Glomerular endothelial cell (primary cell): ENCODE measurements around the gene ACAP3. TPM values are rescaled to one million over a fixed set of nuclear protein-coding genes. Genes with fewer than 3 reads are reported as not detected.
"Not testable (repeated sequence)": the region's sequence is repeated elsewhere in the genome, so short reads cannot be mapped to it uniquely, and the experiment has no call there.

Experiments used
- DNase-seq: peaks from one replicate; pipeline ENCODE4 v3.0.0-alpha.2; 2011; ENCODE audit warnings: low read depth, low spot score; ENCODE audit errors: extremely low read depth
- total RNA-seq: library from RNA; depleted of rRNA; stranded (reverse); fragments of >200 nt; gene quantifications from 2 replicates; pipeline ENCODE4 v1.2.3, GENCODE V29; 2015

ACAP3 gene
- total RNA-seq, 1 donor from 2014 or later = 62.4 TPM

DNA sequence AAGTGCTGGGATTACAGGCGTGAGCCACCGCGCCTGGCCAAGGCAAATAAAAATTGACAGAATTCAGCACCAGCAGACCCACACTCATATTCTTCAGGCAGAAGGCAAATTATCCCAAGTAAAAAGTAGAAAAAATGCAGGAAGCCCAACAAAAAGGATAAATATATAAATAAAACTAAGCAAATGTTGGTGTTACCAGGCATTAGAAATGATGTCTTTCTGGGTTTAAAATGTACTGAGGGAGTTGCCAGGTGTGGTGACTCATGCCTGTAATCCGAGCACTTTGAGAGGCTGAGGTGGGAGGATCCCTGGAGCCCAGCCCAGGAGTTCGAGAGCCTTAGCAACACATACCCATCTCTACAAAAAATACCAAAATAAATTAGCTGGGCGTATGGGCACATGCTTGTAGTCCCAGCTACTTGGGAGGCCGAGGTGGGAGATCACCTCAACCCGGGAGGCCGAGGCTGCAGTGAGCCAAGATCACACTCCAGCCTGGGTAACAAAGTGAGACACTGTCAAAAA, 10.5 kb upstream of the ACAP3 start:
- no peak for DNase-seq

DNA sequence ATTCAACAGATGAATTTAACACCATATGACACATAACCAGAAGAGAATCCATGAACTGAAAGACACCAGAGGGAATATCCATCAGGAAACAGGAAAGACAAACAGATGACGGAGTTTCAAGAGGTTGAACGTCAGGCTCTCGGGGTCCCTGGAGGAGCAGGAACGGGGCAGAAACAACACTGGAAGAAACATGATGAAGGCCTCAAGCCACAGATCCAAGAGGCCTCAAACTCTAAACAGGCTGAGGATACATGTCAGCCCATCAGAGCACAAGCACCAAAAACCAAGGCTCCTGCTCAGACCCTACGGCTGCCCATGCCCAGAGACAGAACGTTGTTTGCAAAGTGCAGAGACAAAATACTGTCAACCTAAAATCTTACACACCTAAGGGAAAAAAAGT, 9.7 kb upstream of the ACAP3 start:
- no peak for DNase-seq

DNA sequence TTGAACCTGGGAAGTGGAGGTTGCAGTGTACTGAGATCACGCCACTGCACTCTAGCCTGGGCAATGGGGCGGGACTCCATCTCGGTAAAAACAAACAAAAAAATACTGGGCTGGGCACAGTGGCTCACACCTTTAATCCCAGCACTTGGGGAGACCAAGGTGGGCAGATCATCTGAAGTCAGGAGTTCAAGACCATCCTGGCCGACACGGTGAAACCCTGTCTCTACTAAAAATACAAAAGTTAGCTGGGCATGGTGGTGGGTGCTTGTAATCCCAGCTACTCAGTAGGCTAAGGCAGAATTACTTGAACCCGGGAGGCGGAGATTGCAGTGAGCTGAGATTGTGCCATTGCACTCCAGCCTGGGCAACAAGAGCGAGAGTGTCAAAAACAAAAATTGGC, 8.5 kb upstream of the ACAP3 start:
- DNase-seq = not testable (repeated sequence)

DNA sequence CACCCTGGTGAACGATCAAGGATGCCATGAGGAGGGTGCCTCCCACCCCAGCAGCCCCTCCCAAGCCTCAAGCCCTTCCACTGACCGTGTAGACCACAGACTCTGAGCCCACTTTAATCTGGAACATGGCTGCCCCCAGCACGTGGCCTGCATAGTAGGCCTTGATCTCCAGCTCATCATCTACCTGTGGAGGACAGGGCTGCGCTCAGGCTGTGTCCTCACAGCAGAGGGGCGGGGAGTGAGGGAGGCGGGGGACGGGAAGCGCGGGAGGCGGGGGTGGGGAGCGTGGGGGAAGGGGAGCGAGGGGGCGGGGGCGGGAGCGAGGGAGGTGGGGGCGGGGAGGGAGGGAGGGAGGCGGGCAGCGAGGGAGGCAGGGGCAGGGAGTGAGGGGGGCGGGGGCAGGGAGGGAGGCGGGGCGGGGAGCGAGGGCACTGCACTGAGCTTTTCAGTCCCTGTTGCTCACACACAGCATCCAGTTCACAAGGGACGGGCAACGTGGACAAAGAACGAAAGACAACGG, 7.8 kb upstream of the ACAP3 start:
- DNase-seq = no peak

DNA sequence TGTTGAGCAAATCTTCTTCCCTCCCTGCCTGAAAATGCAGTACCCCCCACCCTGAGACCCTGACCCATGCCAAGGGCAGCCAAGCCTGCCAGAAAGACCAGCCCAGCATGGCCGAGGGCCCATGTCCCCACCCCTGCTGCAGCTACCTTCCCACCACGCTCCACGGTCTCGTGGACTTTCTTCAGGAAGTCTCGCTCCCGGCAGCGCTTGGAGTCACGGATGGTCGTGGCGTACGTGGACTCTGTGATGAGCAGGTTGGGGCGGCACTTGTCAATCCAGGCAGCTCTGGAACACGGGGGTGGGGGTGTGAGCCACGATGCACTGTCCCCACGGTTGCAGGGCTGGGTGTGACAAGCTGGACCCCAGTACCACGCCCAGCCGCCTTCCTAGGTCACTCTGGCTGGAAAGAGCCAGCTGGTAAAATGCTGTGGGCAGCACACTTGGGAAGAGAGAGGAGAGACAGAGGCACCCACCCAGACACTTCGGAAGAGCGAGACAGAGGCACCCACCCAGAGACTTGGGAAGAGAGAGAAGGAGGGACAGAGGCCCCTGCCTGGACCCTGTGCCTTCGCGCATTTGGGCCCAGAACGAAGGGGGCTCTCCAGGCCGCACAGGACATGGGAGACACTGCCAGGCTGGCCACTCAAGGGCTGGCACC, 7.1 kb upstream of the ACAP3 start:
- DNase-seq = no peak

DNA sequence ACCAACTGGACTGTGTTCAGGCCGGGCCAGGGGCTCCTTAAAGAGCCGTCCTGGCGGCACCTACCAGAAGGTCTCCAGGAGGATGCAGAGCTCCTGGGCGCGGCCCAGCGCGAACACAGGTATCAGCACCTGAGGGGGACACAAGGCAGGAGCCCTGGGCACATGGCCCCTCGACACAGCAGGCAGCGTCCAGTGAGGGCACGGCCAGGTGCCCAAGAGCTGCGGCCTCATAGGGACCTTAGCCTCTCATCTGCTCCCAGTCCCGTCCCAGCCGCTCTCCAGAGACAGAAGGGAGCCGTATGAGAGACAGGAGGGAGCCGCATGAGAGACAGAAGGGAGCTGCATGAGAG, 6.5 kb upstream of the ACAP3 start:
- DNase-seq = no peak

DNA sequence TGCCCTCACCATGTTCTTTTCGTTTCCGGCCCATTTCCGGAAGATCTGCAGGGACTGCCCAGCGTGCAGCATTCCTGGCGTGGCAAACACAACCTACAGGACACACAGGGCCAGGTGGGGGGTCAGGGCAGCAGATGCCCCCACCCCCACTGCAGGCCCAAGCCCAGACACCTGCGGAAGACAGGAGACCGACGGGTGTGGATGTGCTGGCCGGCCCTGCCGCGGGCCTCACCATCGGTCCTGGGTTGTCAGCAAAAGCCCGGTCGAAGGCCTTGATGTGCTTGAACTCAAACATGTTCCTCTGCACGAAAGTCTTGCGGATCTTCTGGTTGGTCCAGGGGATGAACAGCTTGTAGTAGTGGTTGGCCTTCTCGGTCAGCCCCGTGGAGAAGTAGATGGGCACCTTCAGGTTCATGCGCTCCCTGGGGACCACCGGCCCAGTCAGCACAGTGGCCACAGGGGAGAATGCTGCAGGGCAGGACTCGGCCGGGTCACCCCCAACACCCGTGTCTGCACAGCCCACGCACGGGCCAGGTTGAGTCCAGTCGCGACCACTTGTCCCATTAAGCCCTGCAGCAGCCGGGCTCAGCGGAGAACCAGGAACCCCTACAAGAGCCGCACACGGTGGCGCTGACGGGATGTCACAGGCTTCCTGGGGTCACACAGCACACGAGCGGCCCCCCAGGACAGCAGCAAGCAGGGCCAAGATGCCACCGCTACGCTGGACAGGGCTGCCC, 5.9 kb upstream of the ACAP3 start:
- no peak for DNase-seq

DNA sequence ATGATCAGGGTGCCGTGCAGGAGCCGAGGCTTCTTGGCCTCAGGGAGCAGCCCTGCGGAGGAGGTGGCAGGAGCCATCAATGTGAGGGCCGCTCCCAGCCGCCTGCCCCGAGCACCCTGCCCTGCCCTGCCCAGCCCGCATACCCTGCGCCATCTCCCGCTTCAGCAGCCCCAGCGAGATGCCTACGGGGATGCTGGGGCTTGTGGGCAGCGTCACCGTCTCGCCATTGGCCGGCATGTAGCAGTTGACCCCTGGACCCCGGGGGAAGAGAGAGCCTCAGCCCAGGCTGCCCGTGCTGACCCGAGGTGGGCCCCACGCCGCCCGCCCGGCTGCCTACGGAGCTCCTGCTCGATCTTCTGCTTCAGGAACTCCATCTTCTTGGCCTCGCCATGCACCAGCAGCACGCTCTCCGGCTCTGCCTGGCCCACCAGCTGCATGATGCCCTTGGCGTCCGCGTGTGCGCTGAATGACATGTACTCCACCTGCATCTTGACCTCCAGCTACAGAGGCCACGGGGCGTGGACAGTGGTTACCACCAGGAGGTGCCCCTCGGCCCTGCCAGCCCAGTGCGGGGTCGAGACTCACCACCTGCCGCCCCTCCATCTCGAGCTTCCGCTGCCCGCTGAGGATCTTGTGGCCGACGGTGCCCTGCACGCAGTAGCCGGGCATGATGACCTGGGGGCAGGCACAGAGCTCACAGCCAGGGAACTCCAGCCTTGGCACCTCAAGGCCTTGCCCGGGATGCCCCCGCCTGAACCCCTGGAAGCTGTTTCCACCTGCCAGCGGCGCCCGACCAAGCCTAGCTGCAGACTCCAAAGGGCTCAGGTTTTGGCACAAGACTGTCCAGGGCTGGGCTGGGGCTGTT, 5.0 kb upstream of the ACAP3 start:
- DNase-seq = no peak

DNA sequence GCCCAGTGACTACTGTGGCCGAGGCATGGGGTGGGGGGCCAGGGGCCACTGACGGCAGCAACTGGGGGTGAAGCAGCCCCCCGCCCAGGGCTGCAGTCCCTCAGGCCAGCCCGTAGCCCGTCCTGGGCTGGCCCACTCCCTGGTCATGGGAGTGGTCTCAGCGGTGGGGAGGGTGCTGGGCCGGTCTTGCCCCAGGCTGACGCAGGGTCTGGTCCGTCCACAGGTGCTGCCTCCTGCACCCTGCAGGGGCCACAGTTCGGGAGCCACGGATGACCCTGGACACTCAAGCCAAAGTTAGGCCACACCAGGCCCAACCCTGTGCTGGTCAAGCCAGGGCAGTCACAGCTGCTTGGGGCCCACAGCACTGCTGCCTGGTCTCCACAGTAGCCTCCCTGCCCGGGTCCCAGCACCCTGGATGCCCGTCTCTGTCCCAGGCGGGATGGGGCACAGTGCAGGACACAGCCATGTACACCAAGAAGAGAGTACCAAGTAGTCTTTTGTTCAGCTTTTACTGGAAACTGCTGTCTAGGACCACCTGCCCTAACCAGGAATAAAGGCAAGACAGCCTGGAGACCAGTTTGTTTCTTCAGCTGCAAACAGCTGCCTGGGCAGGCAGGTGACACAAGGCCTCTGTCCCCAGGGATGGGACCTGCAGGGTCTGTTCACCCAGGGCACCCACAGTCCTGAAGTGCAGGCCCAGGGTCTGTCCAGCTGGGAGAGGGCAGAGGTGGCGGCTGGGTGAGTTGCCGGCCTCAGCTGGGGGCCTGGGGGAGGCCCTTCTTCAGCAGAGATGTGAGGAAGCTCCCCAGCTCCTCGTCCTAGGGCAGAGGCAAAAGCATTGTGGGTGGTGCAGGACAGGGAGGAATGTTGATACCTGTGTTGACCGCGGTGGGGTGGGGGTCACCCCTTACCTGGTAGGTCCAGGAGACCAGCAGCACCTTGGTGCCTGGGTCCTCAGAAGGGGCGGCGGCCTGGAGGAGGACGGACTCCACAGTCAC, 3.7 kb upstream of the ACAP3 start:
- no peak for DNase-seq

DNA sequence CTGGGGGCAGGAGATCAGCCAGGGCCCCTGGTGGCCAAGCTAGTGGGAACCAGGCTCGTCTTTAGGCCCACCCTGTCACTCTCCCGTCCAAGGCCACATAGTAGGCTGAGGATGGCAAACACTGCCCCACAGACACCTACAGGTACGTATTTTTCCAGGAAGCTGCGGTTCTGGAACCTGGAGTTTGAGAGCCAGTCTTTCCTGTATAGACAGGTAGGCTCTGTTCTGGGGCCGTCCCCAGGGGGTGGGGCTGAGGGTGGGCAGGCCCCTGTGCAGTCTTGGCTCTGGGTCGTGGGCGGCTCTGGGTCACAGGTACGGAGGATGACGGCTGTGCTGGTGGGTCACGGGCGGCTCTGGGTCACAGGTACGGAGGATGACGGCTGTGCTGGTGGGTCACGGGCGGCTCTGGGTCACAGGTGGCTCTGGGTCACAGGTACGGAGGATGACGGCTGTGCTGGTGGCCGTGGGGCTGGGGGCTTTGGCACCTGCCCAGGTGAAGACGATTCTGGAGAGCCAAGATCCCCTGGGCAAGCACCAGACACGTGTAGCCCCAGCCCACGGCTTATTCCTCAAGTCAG, 2.8 kb upstream of the ACAP3 start:
- DNase-seq = no peak

DNA sequence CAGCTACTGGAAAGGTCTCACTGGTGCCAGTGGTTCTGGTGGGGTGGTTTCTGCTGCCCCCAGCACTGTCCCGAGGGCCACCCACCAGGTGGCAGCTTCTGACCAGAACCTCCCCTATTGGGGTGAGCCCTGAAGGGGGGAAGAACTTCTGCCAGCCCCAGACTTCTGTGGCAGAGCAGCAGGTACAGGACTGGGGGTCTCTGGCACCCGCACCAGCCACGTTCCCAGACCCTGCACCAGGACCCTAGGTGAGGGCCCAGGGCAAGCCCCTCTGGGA, 2.3 kb upstream of the ACAP3 start:
- no peak for DNase-seq

DNA sequence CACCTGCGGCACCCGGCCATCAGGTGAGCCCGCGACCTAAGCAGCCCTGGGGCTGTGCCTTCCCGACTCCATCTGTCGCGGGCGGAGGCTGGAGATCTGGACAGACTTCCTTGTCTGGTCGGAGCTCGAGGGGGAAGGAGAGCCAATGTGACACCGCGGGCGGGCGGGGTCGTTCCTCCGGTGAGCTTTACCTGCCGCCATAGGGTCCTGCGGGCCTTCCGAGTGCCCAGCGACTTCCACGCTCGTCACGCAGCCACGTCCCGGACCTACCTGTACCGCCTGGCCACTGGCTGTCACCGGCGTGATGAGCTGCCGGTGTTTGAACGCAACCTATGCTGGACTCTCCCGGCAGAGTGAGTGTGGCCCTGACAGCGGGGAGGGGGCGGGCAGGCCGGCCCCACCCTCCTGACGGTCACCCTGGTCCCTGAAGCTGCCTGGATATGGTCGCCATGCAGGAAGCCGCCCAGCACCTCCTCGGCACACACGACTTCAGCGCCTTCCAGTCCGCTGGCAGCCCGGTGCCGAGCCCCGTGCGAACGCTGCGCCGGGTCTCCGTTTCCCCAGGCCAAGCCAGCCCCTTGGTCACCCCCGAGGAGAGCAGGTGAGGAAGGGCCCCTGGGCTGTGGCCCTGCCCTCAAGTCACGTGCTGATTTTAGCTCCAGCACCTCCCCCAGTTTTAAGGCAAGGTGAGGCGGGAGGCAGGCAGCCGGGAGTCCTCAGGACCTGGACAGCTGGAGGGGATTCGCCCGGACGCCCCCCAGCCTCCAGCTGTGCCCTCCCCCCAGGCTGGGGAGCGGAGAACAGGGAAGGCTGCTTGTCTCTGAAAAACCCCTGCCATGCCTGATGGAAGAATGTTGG, 1.8 kb upstream of the ACAP3 start:
- DNase-seq = no peak

DNA sequence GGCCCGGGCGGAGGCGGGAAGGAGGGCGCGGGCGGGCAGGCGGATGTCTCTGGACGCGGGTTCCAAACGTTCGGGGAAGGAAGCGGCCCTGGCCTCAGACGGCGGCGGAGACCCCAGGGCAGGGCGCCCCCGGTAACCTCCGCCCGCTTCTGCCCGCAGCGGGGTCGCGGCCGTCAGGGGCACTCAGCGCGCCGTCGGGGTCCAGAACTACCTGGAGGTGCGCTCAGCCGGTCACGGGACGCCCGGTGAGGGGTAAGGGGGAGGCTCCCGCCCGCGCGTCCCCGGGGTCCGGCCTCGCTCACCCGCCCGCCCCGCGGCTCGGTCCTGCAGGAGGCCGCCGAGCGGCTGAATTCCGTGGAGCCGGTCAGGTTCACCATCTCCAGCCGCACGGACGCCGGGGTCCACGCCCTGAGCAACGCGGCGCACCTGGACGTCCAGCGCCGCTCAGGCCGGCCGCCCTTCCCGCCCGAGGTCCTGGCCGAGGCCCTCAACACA, 1.1 kb upstream of the ACAP3 start:
- no peak for DNase-seq

DNA sequence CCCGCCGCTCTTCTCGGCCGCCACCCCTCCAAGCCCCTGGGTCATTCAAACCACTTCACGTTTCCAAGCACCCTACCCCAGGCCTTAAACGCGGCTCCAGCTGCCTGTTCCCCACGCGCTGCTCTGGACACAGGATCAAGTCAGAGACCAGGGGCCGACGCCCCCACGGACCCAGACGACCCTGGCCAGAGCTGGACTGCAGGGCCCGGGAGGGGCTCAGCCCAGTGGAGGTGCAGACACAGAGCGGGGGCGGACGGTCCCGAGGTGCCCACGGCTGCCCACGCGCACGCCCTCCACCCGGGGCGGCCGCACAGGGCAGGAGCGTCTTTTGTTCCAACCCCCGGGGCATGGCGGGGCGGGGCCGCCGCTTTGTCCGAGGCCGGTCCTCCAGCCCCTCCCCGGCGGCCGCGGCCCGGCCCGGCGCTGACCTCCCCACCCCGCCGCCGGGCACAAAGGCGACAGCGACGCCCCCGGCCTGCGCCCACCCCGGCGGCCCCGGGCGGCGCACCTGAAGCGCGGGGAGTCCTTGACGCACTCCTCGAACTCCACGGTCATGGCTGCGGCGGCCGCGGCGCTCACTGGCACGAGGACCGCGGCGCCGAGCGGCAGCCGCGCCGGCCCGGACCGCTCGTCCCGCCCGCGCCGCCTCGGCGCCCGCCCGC, 338 bp downstream of the ACAP3 start:
- no peak for DNase-seq

DNA sequence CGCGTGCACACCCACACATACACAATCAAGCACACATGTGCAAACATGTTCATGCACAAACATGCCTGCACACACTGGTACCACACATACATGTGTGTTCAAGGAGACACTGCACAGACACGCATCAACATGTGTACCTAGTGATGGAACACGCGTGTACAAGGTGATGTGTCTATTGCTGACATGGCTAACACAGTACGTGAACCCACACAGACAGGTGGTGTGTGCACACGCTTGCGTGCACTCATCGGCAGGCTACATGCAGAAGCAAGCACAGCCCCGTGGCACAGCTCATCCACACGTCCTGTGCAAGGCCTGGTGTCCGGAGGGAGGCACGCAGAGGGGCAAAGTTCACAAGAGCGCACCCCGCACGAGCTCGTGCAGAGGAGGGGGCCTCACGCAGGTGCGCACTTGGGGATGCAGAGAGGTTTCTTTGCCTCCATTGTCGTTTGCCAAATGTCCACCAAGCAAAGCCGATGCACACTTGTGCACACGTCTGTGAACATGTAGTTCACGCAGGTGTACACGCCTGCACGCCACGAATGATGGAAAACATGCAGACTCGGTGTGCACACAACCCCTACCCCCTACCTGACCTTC, 969 bp downstream of the ACAP3 start:
- DNase-seq = no peak

DNA sequence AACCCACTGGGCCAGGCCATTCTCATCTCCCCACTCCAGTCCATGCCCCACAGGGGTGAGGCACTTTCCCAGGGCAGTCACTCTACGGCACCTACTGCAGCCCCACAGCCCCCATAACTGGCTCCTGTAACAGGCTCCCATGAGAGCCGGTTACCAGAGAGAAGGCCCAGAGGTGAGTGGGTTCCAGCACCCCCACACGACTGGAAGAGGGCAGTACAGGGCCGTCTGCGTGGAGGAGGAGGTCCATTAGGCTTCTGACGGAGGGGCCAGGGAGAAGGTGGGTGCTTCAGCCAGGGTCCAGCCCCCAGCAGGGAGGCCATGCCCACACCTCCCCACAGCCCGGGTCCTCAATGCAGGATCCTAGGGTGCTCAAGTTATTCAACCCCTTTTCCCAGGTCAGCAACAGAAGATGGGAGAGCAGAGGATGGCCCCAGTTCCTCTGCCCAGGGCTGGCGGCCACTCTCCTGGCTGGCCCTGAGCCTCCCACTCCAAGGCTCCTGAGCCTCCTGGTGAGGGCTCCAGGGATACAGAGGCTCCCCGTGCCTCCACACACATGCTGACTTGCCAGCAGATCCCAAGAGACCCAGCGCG, 1.6 kb downstream of the ACAP3 start:
- DNase-seq = no peak

DNA sequence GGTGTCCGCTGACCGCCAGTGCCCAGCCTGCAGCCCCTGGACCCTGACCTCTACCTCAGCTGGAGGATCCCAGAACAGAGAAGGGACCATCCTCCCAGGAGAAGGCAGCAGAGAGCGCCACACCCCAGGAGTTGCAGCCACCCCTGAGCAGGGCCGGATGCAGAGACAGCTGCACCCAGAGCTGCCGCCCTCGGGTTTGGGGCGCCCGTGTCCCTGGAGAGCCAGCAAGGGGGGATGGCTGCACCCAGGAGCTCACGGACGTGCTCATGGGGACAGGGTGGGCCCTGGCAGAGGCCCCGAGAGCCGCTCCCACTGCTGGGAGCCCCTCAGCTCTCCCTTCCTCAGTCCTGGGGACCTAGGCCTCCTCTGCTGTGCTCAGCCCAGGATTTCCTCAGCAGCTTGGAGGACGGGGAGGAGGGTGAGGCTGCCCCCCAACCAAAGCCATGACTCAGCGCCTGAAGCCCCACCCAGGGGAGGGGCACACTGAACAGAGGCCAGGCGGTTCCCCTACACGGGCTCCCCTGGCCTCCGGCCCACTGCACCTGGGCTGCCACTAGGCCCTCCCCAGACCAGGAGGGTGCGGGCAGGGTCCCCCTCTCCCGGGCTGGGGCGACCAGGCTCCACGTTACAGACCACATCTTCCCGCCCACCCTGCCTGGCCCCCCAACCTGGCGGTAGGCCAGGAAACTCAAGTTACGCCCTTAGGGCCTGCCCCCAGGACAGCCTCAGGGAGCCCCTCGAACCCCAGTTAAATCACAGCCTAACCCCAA, 2.2 kb downstream of the ACAP3 start:
- DNase-seq = no peak
